ENCODE measurements around the gene CFDP1.

GRCh38 chr16:75415169-75415905 is 18.0 kb downstream of the CFDP1 start:
- TF ChIP-seq TAF1 (CRISPR knock-in tag; IDR thresholded peaks at IDR 0.05), result no peak
- TF ChIP-seq SRY (CRISPR knock-in tag; IDR thresholded peaks at IDR 0.05), result no peak
- no peak for TF ChIP-seq ZNF614 (CRISPR knock-in tag; IDR thresholded peaks at IDR 0.05; ENCODE audit: borderline replicate concordance)
- TF ChIP-seq, protein P1, sequence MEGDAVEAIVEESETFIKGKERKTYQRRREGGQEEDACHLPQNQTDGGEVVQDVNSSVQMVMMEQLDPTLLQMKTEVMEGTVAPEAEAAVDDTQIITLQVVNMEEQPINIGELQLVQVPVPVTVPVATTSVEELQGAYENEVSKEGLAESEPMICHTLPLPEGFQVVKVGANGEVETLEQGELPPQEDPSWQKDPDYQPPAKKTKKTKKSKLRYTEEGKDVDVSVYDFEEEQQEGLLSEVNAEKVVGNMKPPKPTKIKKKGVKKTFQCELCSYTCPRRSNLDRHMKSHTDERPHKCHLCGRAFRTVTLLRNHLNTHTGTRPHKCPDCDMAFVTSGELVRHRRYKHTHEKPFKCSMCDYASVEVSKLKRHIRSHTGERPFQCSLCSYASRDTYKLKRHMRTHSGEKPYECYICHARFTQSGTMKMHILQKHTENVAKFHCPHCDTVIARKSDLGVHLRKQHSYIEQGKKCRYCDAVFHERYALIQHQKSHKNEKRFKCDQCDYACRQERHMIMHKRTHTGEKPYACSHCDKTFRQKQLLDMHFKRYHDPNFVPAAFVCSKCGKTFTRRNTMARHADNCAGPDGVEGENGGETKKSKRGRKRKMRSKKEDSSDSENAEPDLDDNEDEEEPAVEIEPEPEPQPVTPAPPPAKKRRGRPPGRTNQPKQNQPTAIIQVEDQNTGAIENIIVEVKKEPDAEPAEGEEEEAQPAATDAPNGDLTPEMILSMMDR (CRISPR knock-in tag; IDR thresholded peaks at IDR 0.05), result no peak
- TF ChIP-seq ETV6 (CRISPR knock-in tag; conservative IDR thresholded peaks at IDR 0.05), result no peak
- TF ChIP-seq MZF1 (CRISPR knock-in tag; IDR thresholded peaks at IDR 0.05; ENCODE audit: borderline replicate concordance), result no peak
- TF ChIP-seq POLR2A (IDR thresholded peaks at IDR 0.05; ENCODE audit: insufficient read depth in 1 of 2, low read depth in 2 of 2, low read length in 2 of 2), result no peak
- TF ChIP-seq, protein P2, sequence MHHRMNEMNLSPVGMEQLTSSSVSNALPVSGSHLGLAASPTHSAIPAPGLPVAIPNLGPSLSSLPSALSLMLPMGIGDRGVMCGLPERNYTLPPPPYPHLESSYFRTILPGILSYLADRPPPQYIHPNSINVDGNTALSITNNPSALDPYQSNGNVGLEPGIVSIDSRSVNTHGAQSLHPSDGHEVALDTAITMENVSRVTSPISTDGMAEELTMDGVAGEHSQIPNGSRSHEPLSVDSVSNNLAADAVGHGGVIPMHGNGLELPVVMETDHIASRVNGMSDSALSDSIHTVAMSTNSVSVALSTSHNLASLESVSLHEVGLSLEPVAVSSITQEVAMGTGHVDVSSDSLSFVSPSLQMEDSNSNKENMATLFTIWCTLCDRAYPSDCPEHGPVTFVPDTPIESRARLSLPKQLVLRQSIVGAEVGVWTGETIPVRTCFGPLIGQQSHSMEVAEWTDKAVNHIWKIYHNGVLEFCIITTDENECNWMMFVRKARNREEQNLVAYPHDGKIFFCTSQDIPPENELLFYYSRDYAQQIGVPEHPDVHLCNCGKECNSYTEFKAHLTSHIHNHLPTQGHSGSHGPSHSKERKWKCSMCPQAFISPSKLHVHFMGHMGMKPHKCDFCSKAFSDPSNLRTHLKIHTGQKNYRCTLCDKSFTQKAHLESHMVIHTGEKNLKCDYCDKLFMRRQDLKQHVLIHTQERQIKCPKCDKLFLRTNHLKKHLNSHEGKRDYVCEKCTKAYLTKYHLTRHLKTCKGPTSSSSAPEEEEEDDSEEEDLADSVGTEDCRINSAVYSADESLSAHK (CRISPR knock-in tag; IDR thresholded peaks at IDR 0.05; ENCODE audit: borderline replicate concordance), result no peak
- no peak for TF ChIP-seq KDM3A (CRISPR knock-in tag; IDR thresholded peaks at IDR 0.05; ENCODE audit: low read depth)
- no peak for TF ChIP-seq CREM (IDR thresholded peaks at IDR 0.05)
- TF ChIP-seq CREM (CRISPR knock-in tag; IDR thresholded peaks at IDR 0.05), result no peak

Measured in HepG2 (cell line).